DMS153 treated with DMSO at 0.1 percent for 48 hours (cell line): ENCODE measurements around the gene SDC4.

Experiments
- DNase-seq: peaks from one replicate; lab custom pipeline; 2025; ENCODE audit not compliant: unreplicated experiment; lab: John Stamatoyannopoulos, UW

SDC4 gene

GRCh38 chr20:45347936-45348778 lies at the start of gene SDC4:
Gene SDC4, minus strand, starts transcription at chr20:45348424. Its CDS starts 40 bp downstream, at chr20:45348384.
- DNase-seq, result peak; percentile 50

- DNase-seq, result no peak
These were observed 46.8 kb upstream of the SDC4 start for GRCh38 chr20:45395114-45395415.

- DNase-seq, result no peak
These were observed 46.2 kb upstream of the SDC4 start for GRCh38 chr20:45394221-45395113.

GRCh38 chr20:45392733-45393132 lies 44.5 kb upstream of the SDC4 start:
- peak; percentile 26 for DNase-seq

GRCh38 chr20:45391559-45391958 lies 43.3 kb upstream of the SDC4 start:
- no peak for DNase-seq

GRCh38 chr20:45390931-45391330 lies 42.7 kb upstream of the SDC4 start:
- DNase-seq, result no peak

- DNase-seq, result no peak
These were observed 39.0 kb upstream of the SDC4 start for GRCh38 chr20:45387274-45387673.

GRCh38 chr20:45378191-45378590 lies 30.0 kb upstream of the SDC4 start, which contains the start of gene TP53TG5:
Gene TP53TG5, minus strand, starts transcription at chr20:45378325. Its CDS starts 89 bp downstream, at chr20:45378236.
- DNase-seq, result no peak

- no peak for DNase-seq
These were observed 29.0 kb upstream of the SDC4 start for GRCh38 chr20:45377269-45377668.

- DNase-seq, result no peak
These were observed 26.7 kb upstream of the SDC4 start for GRCh38 chr20:45374966-45375365.

GRCh38 chr20:45374101-45374467 lies 25.9 kb upstream of the SDC4 start:
- DNase-seq, result no peak

GRCh38 chr20:45373353-45374100 lies 25.3 kb upstream of the SDC4 start:
- DNase-seq, result peak; percentile 89

- DNase-seq, result peak; percentile 13
These were observed 24.6 kb upstream of the SDC4 start for GRCh38 chr20:45372646-45373352.

GRCh38 chr20:45372241-45372640 lies 24.0 kb upstream of the SDC4 start:
- no peak for DNase-seq

- DNase-seq, result no peak
These were observed 22.4 kb upstream of the SDC4 start for GRCh38 chr20:45370571-45371160.

GRCh38 chr20:45368221-45368980 lies 20.2 kb upstream of the SDC4 start:
- DNase-seq, result no peak

GRCh38 chr20:45367126-45367525 lies 18.9 kb upstream of the SDC4 start:
- DNase-seq, result no peak

- DNase-seq, result no peak
These were observed 18.4 kb upstream of the SDC4 start for GRCh38 chr20:45366631-45367030.

- DNase-seq, result no peak
These were observed 18.0 kb upstream of the SDC4 start for GRCh38 chr20:45366192-45366591.
